ENCODE data around the gene SUN5. TPM values are rescaled to one million over a fixed set of nuclear protein-coding genes. Genes with fewer than 3 reads are reported as not detected.

The SUN5 gene
- total RNA-seq, 2 donors from 2014 or later = not detected

GRCh38 chr20:32973077-32973717 is 31.0 kb downstream of the SUN5 start:
- peak overlapping the region; percentile 84 for H3K9ac ChIP-seq (ENCODE audit: extremely low read depth, low read length, poor library complexity, severe bottlenecking)
- H3K27me3 ChIP-seq (ENCODE audit: control insufficient read depth, insufficient read depth, low read length, poor library complexity, severe bottlenecking) = no peaks in the 10 kb centered on the region
- no peaks in the 10 kb centered on the region for H3K9me3 ChIP-seq (ENCODE audit: control insufficient read depth, low read length)
- H3K27ac Mint-ChIP-seq = no peak overlapping the region
- no peak overlapping the region for H3K4me3 ChIP-seq (ENCODE audit: low read length)
- no peaks in the 10 kb centered on the region for H3K36me3 Mint-ChIP-seq (ENCODE audit: low read depth)
- peaks cover 63% of the 10 kb centered on the region for H3K4me1 Mint-ChIP-seq
- H3K27ac ChIP-seq (ENCODE audit: low read depth, low read length) = no peak overlapping the region
- H3K9me3 Mint-ChIP-seq = peaks cover 18% of the 10 kb centered on the region
- no peak overlapping the region for H3K4me3 Mint-ChIP-seq
- DNase-seq = peak; percentile 75
- no peak for TF ChIP-seq CTCF (conservative IDR thresholded peaks at IDR 0.05)
- no peaks in the 10 kb centered on the region for H3K27me3 Mint-ChIP-seq (ENCODE audit: insufficient read depth)
- 90 to 92% methylated on average over 2 to 10 of the region's 10 CpGs for WGBS, 2 experiments (ENCODE audit: insufficient coverage in 1 of 2, insufficient read length in 1 of 2)
- peaks cover 14% of the 10 kb centered on the region for H3K4me1 ChIP-seq (ENCODE audit: control insufficient read depth, insufficient read depth, low read length)
- no peaks in the 10 kb centered on the region for H3K36me3 ChIP-seq (ENCODE audit: control insufficient read depth, insufficient read depth, low read length)

GRCh38 chr20:32972181-32973076 is 31.8 kb downstream of the SUN5 start:
- Mint-ChIP-seq H3K27me3 (ENCODE audit: insufficient read depth) (no peaks in the 10 kb centered on the region), H3K27ac (no peak overlapping the region), H3K9me3 (peaks cover 14% of the 10 kb centered on the region), H3K36me3 (ENCODE audit: low read depth) (no peaks in the 10 kb centered on the region), H3K4me1 (peaks cover 59% of the 10 kb centered on the region), H3K4me3 (no peak overlapping the region)
- H3K4me3 ChIP-seq (ENCODE audit: low read length) = no peak overlapping the region
- peak; percentile 66 for DNase-seq
- H3K4me1 ChIP-seq (ENCODE audit: control insufficient read depth, insufficient read depth, low read length) = peaks cover 14% of the 10 kb centered on the region
- H3K9me3 ChIP-seq (ENCODE audit: control insufficient read depth, low read length) = no peaks in the 10 kb centered on the region
- WGBS, 2 experiments (ENCODE audit: insufficient coverage in 1 of 2, insufficient read length in 1 of 2) = 87 to 88% methylated on average over 8 to 13 of the region's 13 CpGs
- no peak overlapping the region for H3K9ac ChIP-seq (ENCODE audit: extremely low read depth, low read length, poor library complexity, severe bottlenecking)
- peak overlapping the region; percentile 89 for H3K27ac ChIP-seq (ENCODE audit: low read depth, low read length)
- TF ChIP-seq CTCF (conservative IDR thresholded peaks at IDR 0.05) = no peak
- H3K36me3 ChIP-seq (ENCODE audit: control insufficient read depth, insufficient read depth, low read length) = no peaks in the 10 kb centered on the region
- H3K27me3 ChIP-seq (ENCODE audit: control insufficient read depth, insufficient read depth, low read length, poor library complexity, severe bottlenecking) = no peaks in the 10 kb centered on the region

GRCh38 chr20:32971703-32972161 is 32.5 kb downstream of the SUN5 start:
- H3K9ac ChIP-seq (ENCODE audit: extremely low read depth, low read length, poor library complexity, severe bottlenecking) = no peak overlapping the region
- H3K27me3 ChIP-seq (ENCODE audit: control insufficient read depth, insufficient read depth, low read length, poor library complexity, severe bottlenecking) = no peaks in the 10 kb centered on the region
- Mint-ChIP-seq H3K9me3 (peaks cover 10% of the 10 kb centered on the region), H3K27ac (no peak overlapping the region), H3K4me1 (peaks cover 54% of the 10 kb centered on the region), H3K36me3 (ENCODE audit: low read depth) (no peaks in the 10 kb centered on the region), H3K27me3 (ENCODE audit: insufficient read depth) (no peaks in the 10 kb centered on the region), H3K4me3 (no peak overlapping the region)
- H3K27ac ChIP-seq (ENCODE audit: low read depth, low read length) = peak overlapping the region; percentile 89
- H3K9me3 ChIP-seq (ENCODE audit: control insufficient read depth, low read length) = no peaks in the 10 kb centered on the region
- DNase-seq = peak; percentile 60
- TF ChIP-seq CTCF (conservative IDR thresholded peaks at IDR 0.05) = no peak
- 46 to 72% methylated on average over 2 to 6 of the region's 6 CpGs for WGBS, 2 experiments (ENCODE audit: insufficient coverage in 1 of 2, insufficient read length in 1 of 2)
- H3K4me1 ChIP-seq (ENCODE audit: control insufficient read depth, insufficient read depth, low read length) = peaks cover 14% of the 10 kb centered on the region
- no peak overlapping the region for H3K4me3 ChIP-seq (ENCODE audit: low read length)
- H3K36me3 ChIP-seq (ENCODE audit: control insufficient read depth, insufficient read depth, low read length) = no peaks in the 10 kb centered on the region
